Transverse colon (tissue), 4 donors: ENCODE data around the gene UCKL1.

Experiments
- CTCF ChIP-seq, 5 experiments: fragments of 200-600 bp in 3 of 5; fragments of 450-650 bp in 2 of 5; sonication (generic) in 3 of 5; IDR thresholded peaks; 1 replicate in 2 of 5; 2 replicates in 3 of 5; pipeline ENCODE4 v1.5.1; 2016 to 2017; ENCODE audit warnings: antibody characterized with exemption in 5 of 5, inconsistent platforms in 3 of 5, mild to moderate bottlenecking in 2 of 5, moderate library complexity in 1 of 5
- EP300 ChIP-seq: sonication (generic); formaldehyde crosslinking; IDR thresholded peaks from one replicate; pipeline ENCODE4 v1.6.1; 2017; ENCODE audit warnings: antibody characterized with exemption, low read depth
- POLR2A ChIP-seq: fragments of 450-650 bp; IDR thresholded peaks from one replicate; pipeline ENCODE4 v1.6.1; 2016; ENCODE audit warnings: antibody characterized with exemption, mild to moderate bottlenecking, moderate library complexity
- POLR2AphosphoS5 ChIP-seq, 3 donors: sonication (generic); formaldehyde crosslinking; IDR thresholded peaks; one replicate each; pipeline ENCODE4 v1.6.1; 2016; ENCODE audit warnings: antibody characterized with exemption in 3 of 3

GRCh38 chr20:63930971-63931553 is 25.2 kb downstream of the UCKL1 start:
- TF ChIP-seq POLR2AphosphoS5 (IDR thresholded peaks at IDR 0.05) (no peak), POLR2A (no peak), CTCF (IDR thresholded peaks at IDR 0.05) (no peak), EP300 (no peak)
